DMS114 treated with DMSO at 0.1 percent for 48 hours (cell line): ENCODE results near the gene LRRFIP1.
"Not testable (repeated sequence)": the region's sequence is repeated elsewhere in the genome, so short reads cannot be mapped to it uniquely, and the experiment has no call there.

Experiments used
- DNase-seq: peaks from one replicate; lab custom pipeline; 2025; ENCODE audit not compliant: unreplicated experiment; lab: John Stamatoyannopoulos, UW

The LRRFIP1 gene

GRCh38 chr2:237682856-237683670 is 55.7 kb downstream of the LRRFIP1 start:
- no peak for DNase-seq

- no peak for DNase-seq
Measured at GRCh38 chr2:237685408-237685807, 58.0 kb downstream of the LRRFIP1 start.

GRCh38 chr2:237686659-237687136 is 59.3 kb downstream of the LRRFIP1 start:
- no peak for DNase-seq

- DNase-seq = no peak
Measured at GRCh38 chr2:237688081-237688480, 60.7 kb downstream of the LRRFIP1 start.

- not testable (repeated sequence) for DNase-seq
Measured at GRCh38 chr2:237688541-237688940, 61.2 kb downstream of the LRRFIP1 start.

GRCh38 chr2:237689336-237690131 is 62.1 kb downstream of the LRRFIP1 start:
- DNase-seq = no peak

GRCh38 chr2:237691029-237691907 is 63.9 kb downstream of the LRRFIP1 start:
- no peak for DNase-seq

- DNase-seq = peak; percentile 67
Measured at GRCh38 chr2:237691908-237692600, 64.7 kb downstream of the LRRFIP1 start.

GRCh38 chr2:237692601-237693290 is 65.4 kb downstream of the LRRFIP1 start:
- DNase-seq = no peak

GRCh38 chr2:237693291-237693994 is 66.1 kb downstream of the LRRFIP1 start:
- no peak for DNase-seq

GRCh38 chr2:237694415-237695194 is 67.2 kb downstream of the LRRFIP1 start:
- no peak for DNase-seq

GRCh38 chr2:237695201-237695780 is 67.9 kb downstream of the LRRFIP1 start:
- DNase-seq = no peak

GRCh38 chr2:237696461-237696860 is 69.1 kb downstream of the LRRFIP1 start:
- no peak for DNase-seq

- DNase-seq = no peak
Measured at GRCh38 chr2:237697586-237698357, 70.4 kb downstream of the LRRFIP1 start.

- no peak for DNase-seq
Measured at GRCh38 chr2:237698358-237698694, 70.9 kb downstream of the LRRFIP1 start.

GRCh38 chr2:237699870-237700511 is 72.6 kb downstream of the LRRFIP1 start:
- no peak for DNase-seq

GRCh38 chr2:237700512-237701032 is 73.2 kb downstream of the LRRFIP1 start:
- DNase-seq = no peak
